Astrocyte (in vitro differentiated cells and primary cell): Measurements from ENCODE around the gene C5AR1. TPM values are rescaled to one million over a fixed set of nuclear protein-coding genes. Genes with fewer than 3 reads are reported as not detected.
A peak's percentile ranks its signal among the peaks of the same experiment; 100 is the strongest.

Experiments
- DNase-seq: peaks from one replicate; pipeline ENCODE4 v3.0.0-alpha.2; 2010; ENCODE audit warnings: low read depth
- FAIRE-seq: peaks from 2 replicates; lab custom pipeline; 2011; peaks lifted over from hg19 to GRCh38; lab: Jason Lieb, UNC
- H2AFZ ChIP-seq: 2 replicates; pipeline ENCODE4 v1.6.0; 2012; ENCODE audit warnings: low read depth, low read length, inconsistent platforms
- H3K27ac ChIP-seq: 2 replicates; pipeline ENCODE4 v1.5.1; 2011; ENCODE audit warnings: low read depth, low read length, inconsistent platforms
- H3K27me3 ChIP-seq: 2 replicates; pipeline ENCODE4 v1.6.0; 2011; ENCODE audit warnings: low read length, inconsistent platforms; ENCODE audit not compliant: insufficient read depth
- H3K36me3 ChIP-seq: 2 replicates; pipeline ENCODE4 v1.5.1; 2011; ENCODE audit warnings: low read length, inconsistent platforms; ENCODE audit not compliant: insufficient read depth
- H3K4me1 ChIP-seq: 2 replicates; pipeline ENCODE4 v1.5.1; 2011; ENCODE audit warnings: low read length, inconsistent platforms; ENCODE audit not compliant: insufficient read depth
- H3K4me2 ChIP-seq: 2 replicates; pipeline ENCODE4 v1.6.0; 2012; ENCODE audit warnings: low read length, inconsistent platforms
- H3K4me3 ChIP-seq: 2 replicates; pipeline ENCODE4 v1.5.1; 2011; ENCODE audit warnings: low read depth, mild to moderate bottlenecking, low read length, inconsistent platforms; ENCODE audit not compliant: insufficient read depth
- H3K79me2 ChIP-seq: 2 replicates; pipeline ENCODE4 v1.6.0; 2012; ENCODE audit warnings: mild to moderate bottlenecking, low read length, inconsistent platforms; ENCODE audit not compliant: insufficient read depth
- H3K9ac ChIP-seq: 2 replicates; pipeline ENCODE4 v1.6.0; 2012; ENCODE audit warnings: mild to moderate bottlenecking, low read length, inconsistent platforms
- H3K9me3 ChIP-seq: 2 replicates; pipeline ENCODE4 v1.5.1; 2012; ENCODE audit warnings: low read depth, mild to moderate bottlenecking, low read length, inconsistent platforms; ENCODE audit not compliant: insufficient read depth
- H4K20me1 ChIP-seq: 2 replicates; pipeline ENCODE4 v1.6.0; 2012; ENCODE audit warnings: low read length, inconsistent platforms; ENCODE audit not compliant: insufficient read depth
- H3K27ac Mint-ChIP-seq: one replicate; pipeline ENCODE4 v1.8.0; 2021; ENCODE audit warnings: mild to moderate bottlenecking, mixed read lengths; ENCODE audit not compliant: unreplicated experiment
- H3K27me3 Mint-ChIP-seq: one replicate; pipeline ENCODE4 v1.8.0; 2021; ENCODE audit warnings: low read depth, mixed read lengths; ENCODE audit not compliant: unreplicated experiment
- H3K36me3 Mint-ChIP-seq: one replicate; pipeline ENCODE4 v1.8.0; 2021; ENCODE audit warnings: low read depth, mixed read lengths; ENCODE audit not compliant: unreplicated experiment
- H3K4me1 Mint-ChIP-seq: one replicate; pipeline ENCODE4 v1.8.0; 2021; ENCODE audit warnings: low read depth, mixed read lengths; ENCODE audit not compliant: unreplicated experiment
- H3K4me3 Mint-ChIP-seq: one replicate; pipeline ENCODE4 v1.8.0; 2021; ENCODE audit warnings: mild to moderate bottlenecking, moderate library complexity, mixed read lengths; ENCODE audit not compliant: unreplicated experiment
- H3K9me3 Mint-ChIP-seq: one replicate; pipeline ENCODE4 v1.8.0; 2021; ENCODE audit warnings: mild to moderate bottlenecking, mixed read lengths; ENCODE audit not compliant: unreplicated experiment
- EZH2 ChIP-seq: IDR thresholded peaks from 2 replicates; pipeline ENCODE4 v1.6.1; 2012; ENCODE audit warnings: mild to moderate bottlenecking, low read length, inconsistent platforms; ENCODE audit not compliant: insufficient read depth
- total RNA-seq: library from RNA; stranded (reverse); gene quantifications from 2 replicates; pipeline ENCODE4 v1.2.1, GENCODE V29; 2021
- TF ChIP-seq, protein P1 (sequence below): IDR thresholded peaks from 2 replicates; pipeline ENCODE4 v1.5.1; 2011; ENCODE audit warnings: low read depth, mild to moderate bottlenecking, inconsistent platforms, low read length, moderate library complexity; ENCODE audit not compliant: insufficient read depth

Gene C5AR1
- total RNA-seq, 1 donor from 2014 or later: 4.6 TPM

DNA sequence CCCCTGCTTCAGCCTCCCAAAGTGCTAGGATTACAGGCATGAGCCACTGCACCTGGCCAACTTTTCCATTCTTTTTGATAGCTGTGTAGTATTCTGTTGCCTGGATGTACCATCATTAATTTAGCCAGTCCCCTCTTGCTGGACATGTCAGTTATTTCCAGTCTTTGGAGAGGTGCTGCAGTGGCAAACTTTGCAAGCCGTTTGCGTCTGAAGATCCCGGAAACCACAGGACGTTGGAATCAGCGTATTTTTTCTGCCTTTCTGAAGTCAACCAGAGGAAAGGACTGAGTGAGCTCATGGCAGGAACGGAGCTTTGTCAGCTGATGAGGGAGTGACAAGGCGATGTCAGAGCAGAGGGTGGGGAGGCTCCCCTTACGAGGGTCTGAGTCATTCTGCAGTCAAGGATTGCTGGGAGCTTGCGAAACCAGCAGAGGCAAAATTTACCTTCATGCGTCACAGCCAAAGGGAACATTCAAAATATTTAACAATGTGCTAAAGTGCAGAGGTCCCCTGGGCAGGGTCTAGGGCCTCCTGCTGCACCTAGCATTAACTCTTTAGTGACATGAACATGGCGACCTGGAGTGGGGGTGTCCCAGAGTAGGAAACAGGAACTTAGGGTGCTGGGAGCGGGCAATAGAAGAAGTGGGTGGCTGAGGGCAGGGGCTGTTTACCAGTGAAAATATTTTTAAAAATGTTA, 5.6 kb downstream of the C5AR1 start:
- peak overlapping the region; percentile 66 for H3K27ac Mint-ChIP-seq
- H3K36me3 Mint-ChIP-seq: peaks cover 20% of the 10 kb centered on the region

DNA sequence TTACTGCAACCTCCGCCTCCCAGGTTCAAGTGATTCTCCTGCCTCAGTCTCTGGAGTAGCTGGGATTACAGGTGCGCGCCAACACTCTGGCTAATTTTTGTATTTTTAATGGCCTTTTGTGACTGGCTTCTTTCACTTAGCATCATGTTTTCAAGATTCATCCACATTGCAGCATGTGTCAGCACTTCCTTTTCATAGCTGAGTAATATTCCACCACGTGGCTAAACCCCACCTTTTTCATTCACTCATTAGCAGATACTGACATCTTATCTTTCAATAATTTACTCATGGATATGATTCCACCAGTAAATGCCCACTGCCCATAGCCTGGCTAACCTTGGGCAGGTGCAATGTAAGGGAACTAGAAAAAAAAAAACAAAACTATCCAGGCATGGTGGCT, 6.9 kb downstream of the C5AR1 start:
- Histone ChIP-seq H4K20me1 (no peaks in the 10 kb centered on the region), H3K27me3 (peaks cover under 1% of the 10 kb centered on the region), H3K4me1 (peaks cover 7% of the 10 kb centered on the region), H3K9me3 (no peaks in the 10 kb centered on the region), H3K9ac (no peak overlapping the region), H3K79me2 (no peaks in the 10 kb centered on the region), H3K4me2 (no peak overlapping the region), H3K4me3 (no peak overlapping the region), H2AFZ (no peak overlapping the region), H3K36me3 (no peaks in the 10 kb centered on the region), H3K27ac (no peak overlapping the region)
- H3K27ac Mint-ChIP-seq: no peak overlapping the region
- H3K36me3 Mint-ChIP-seq: peaks cover 19% of the 10 kb centered on the region
- peaks cover 5% of the 10 kb centered on the region for H3K27me3 Mint-ChIP-seq
- DNase-seq (no peak), FAIRE-seq (no peak)
- H3K4me3 Mint-ChIP-seq: no peak overlapping the region
- H3K9me3 Mint-ChIP-seq: peaks cover 11% of the 10 kb centered on the region
- no peak for TF ChIP-seq EZH2
- TF ChIP-seq, protein P1, sequence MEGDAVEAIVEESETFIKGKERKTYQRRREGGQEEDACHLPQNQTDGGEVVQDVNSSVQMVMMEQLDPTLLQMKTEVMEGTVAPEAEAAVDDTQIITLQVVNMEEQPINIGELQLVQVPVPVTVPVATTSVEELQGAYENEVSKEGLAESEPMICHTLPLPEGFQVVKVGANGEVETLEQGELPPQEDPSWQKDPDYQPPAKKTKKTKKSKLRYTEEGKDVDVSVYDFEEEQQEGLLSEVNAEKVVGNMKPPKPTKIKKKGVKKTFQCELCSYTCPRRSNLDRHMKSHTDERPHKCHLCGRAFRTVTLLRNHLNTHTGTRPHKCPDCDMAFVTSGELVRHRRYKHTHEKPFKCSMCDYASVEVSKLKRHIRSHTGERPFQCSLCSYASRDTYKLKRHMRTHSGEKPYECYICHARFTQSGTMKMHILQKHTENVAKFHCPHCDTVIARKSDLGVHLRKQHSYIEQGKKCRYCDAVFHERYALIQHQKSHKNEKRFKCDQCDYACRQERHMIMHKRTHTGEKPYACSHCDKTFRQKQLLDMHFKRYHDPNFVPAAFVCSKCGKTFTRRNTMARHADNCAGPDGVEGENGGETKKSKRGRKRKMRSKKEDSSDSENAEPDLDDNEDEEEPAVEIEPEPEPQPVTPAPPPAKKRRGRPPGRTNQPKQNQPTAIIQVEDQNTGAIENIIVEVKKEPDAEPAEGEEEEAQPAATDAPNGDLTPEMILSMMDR: no peak
- peaks cover 7% of the 10 kb centered on the region for H3K4me1 Mint-ChIP-seq

More for the DNA sequence above, 5.6 kb downstream of the C5AR1 start:
- FAIRE-seq (no peak), DNase-seq (peak; percentile 83)
- Histone ChIP-seq H3K9me3 (no peaks in the 10 kb centered on the region), H3K4me1 (peaks cover 7% of the 10 kb centered on the region), H3K79me2 (no peaks in the 10 kb centered on the region), H3K9ac (no peak overlapping the region), H2AFZ (no peak overlapping the region), H3K36me3 (no peaks in the 10 kb centered on the region), H3K4me2 (peak overlapping the region; percentile 49), H3K27me3 (peaks cover 3% of the 10 kb centered on the region), H3K27ac (peak overlapping the region; percentile 8), H3K4me3 (no peak overlapping the region), H4K20me1 (no peaks in the 10 kb centered on the region)
- peak overlapping the region; percentile 5 for H3K4me3 Mint-ChIP-seq
- TF ChIP-seq, protein P1: no peak
- TF ChIP-seq EZH2: no peak
- H3K27me3 Mint-ChIP-seq: peaks cover 3% of the 10 kb centered on the region
- peaks cover 10% of the 10 kb centered on the region for H3K9me3 Mint-ChIP-seq
- H3K4me1 Mint-ChIP-seq: peaks cover 7% of the 10 kb centered on the region
